ENCODE measurements around the gene ELANE.

ELANE gene

GRCh38 chr19:852136-853013, at the start of gene ELANE:
ELANE (plus strand) TSS chr19:852303; CDS start chr19:852329, 26 bp downstream.
- no peak for DNase-seq (ENCODE audit: low read depth in 3 of 3)

GRCh38 chr19:802498-803098, 49.5 kb upstream of the ELANE start:
- no peak for DNase-seq (ENCODE audit: low read depth in 3 of 3)

- DNase-seq (ENCODE audit: low read depth in 3 of 3) = no peak
These were observed 49.0 kb upstream of the ELANE start for GRCh38 chr19:803099-803561.

GRCh38 chr19:803686-804418, 48.3 kb upstream of the ELANE start:
- no peak for DNase-seq (ENCODE audit: low read depth in 3 of 3)

GRCh38 chr19:804419-805165, 47.5 kb upstream of the ELANE start:
- DNase-seq (ENCODE audit: low read depth in 3 of 3) = no peak

GRCh38 chr19:805166-805551, 46.9 kb upstream of the ELANE start:
- no peak for DNase-seq (ENCODE audit: low read depth in 3 of 3)

- DNase-seq (ENCODE audit: low read depth in 3 of 3) = no peak
These were observed 46.2 kb upstream of the ELANE start for GRCh38 chr19:805600-806550.

- no peak for DNase-seq (ENCODE audit: low read depth in 3 of 3)
These were observed 45.2 kb upstream of the ELANE start for GRCh38 chr19:806815-807421.

- DNase-seq (ENCODE audit: low read depth in 3 of 3) = no peak
These were observed 44.3 kb upstream of the ELANE start for GRCh38 chr19:807627-808422.

GRCh38 chr19:808423-808775, 43.7 kb upstream of the ELANE start:
- no peak for DNase-seq (ENCODE audit: low read depth in 3 of 3)

- DNase-seq (ENCODE audit: low read depth in 3 of 3) = no peak
These were observed 41.8 kb upstream of the ELANE start for GRCh38 chr19:810077-810855.

- no peak for DNase-seq (ENCODE audit: low read depth in 3 of 3)
These were observed 41.1 kb upstream of the ELANE start for GRCh38 chr19:810883-811489.

GRCh38 chr19:811506-812048, 40.5 kb upstream of the ELANE start:
- DNase-seq (ENCODE audit: low read depth in 3 of 3) = no peak

GRCh38 chr19:812049-812746, 39.9 kb upstream of the ELANE start:
- no peak for DNase-seq (ENCODE audit: low read depth in 3 of 3)

GRCh38 chr19:812747-813218, 39.3 kb upstream of the ELANE start:
- no peak for DNase-seq (ENCODE audit: low read depth in 3 of 3)

GRCh38 chr19:813219-814151, 38.6 kb upstream of the ELANE start:
- DNase-seq (ENCODE audit: low read depth in 3 of 3) = no peak

All from stimulated activated CD4-positive, alpha-beta T cell treated with anti-CD3 and anti-CD28 coated beads, TNF-alpha, amount 100 ng/mL, for 24 hours (primary cell).